CD4-positive, alpha-beta T cell treated with Interleukin-2 at 100 ng/mL for 4 hours (primary cell): ENCODE data around the gene ZCCHC8.
"Not testable (repeated sequence)": the region's sequence is repeated elsewhere in the genome, so short reads cannot be mapped to it uniquely, and the experiment has no call there.

Source experiments
- DNase-seq: peaks from one replicate; pipeline ENCODE4 v3.0.0-alpha.2; 2020; ENCODE audit warnings: low spot score

Gene ZCCHC8

DNA sequence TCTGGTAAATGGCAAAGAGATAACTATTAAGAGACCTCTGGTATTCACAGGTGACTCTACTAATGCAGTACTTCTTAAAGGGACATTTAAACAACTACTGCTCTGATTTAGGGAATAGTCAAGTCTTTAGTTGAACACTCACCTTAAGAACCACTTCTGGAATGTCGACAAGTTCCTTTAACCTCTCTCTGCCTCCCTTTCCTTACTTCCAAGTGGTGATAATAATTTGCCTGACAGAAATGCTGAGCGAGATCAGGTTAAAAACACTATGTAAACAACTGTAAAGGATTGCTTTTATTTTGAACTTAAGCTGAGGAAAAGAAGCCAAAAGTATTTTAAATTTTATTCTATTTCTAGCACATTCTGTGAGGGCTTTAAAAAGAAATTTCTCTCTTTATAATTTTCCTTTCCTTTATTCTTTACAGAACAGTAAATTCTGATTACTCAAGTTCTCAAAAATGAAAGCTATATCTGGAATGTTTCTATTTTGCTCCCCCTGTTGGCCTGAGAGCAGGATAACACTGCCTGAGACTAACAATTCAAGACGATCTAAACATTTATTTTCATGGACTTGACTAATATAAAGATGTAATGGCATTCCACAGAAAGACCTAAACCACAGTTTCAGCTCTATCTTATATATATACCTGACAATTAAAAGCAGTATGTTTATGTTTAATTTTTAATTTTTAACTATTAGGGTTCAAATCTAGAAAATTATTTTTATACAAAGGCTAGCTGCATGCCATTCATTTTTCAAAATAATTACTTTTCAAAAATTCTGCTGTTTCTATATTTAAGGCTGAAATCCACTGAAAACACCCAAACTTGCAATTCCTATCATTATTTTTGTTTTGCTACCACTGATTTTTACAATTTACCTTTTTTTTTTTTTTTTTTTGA is 29.2 kb downstream of the ZCCHC8 start:
- DNase-seq, result peak; percentile 75

DNA sequence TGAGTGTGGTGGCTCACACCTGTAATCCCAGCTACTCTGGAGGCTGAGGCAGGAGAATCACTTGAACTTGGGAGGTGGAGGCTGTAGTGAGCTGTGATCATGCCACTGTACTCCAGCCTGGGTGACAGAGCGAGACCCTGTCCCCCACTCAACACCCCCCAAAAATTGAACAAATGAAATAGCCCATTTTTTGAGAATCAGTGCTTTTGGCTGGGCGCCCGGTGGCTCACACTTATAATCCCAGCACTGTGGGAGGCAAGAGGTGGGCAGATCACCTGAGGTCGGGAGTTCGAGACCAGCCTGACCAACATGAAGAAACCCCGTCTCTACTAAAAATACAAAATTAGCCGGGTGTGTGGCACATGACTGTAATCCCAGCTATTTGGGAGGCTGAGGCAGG is 30.2 kb downstream of the ZCCHC8 start:
- DNase-seq, result not testable (repeated sequence)

DNA sequence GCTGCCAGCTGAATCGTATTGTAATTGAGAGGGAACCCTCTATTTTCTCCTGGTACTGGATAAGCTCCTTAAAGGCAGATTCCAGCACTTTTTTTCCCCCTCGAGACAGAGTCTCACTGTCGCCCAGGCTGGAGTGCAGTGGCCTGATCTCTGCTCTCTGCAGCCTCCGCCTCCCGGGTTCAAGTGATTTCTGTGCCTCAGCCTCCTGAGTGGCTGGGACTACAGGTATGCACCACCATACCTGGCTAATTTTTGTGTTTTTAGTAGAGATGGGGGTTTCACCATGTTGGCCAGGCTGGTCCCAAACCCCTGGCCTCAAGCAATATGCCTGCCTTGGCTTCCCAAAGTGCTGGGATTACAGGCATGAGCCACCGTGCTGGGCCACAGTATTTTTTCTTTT is 30.9 kb downstream of the ZCCHC8 start:
- not testable (repeated sequence) for DNase-seq

DNA sequence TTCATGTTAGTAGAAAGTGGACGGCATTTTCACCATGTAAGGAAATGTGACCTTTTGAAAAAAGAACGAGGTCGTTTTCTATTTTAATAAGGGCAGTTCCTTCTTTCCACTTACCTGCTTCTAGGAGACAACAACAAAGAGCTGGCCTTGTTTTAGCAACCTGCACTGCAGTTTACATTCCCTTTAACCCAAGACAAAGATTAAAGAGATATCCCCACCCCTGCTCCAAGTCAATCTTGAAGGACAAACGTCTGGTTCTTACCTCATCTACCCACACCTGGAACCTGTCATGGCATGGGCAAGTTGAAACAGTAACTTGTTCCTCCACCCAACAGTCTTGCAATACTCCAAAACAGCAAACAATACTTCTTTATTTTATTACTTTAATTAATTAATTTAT is 32.7 kb downstream of the ZCCHC8 start:
- DNase-seq, result no peak

DNA sequence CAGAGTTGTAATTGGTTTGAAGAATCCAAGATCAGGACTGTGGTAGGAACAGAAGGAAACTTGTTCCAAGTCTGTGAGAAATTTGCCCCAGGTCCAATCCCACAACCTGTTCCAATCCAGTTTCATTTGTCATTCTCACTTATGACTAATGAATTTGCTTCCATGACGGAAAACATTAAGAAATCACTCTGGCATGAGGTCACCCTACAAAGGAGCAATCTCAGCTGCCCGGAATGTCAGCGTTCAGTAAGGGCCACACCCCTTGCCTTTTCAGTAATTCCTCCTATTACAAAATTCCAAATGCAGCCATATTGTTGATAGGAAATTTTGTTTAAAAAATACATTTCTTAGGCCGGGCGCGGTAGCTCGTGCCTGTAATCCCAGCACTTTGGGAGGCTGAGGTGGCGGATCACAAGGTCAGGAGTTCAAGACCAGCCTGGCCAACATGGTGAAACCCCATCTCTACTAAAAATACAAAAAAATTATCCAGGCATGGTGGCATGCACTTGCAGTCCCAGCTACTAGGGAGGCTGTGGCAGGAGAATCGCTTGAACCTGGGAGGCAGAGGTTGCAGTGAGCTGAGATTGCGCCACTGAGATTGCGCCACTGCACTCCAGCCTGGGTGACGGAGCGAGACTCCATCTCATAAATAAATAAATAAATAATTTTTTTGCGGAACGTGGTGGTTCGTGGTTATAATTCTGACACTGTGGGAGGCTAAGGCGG is 36.3 kb downstream of the ZCCHC8 start:
- not testable (repeated sequence) for DNase-seq

DNA sequence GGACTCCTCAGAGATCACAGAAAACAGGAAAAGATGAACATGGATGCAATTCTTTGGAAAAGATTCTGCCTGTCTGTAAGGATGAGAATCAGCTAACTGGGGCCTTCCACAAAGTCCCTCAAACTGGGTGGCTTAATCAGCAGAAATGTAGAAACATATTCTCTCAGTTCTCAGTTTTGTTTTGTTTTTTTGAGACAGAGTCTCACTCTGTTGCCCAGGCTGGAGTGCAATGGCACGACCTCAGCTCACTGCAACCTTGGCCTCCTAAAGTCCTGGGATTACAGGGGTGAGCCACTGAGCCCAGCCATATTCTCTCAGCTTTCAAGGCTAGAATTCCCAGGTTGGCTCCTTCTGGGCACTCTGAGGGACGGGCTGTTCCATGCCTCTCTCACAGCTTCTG is 40.1 kb downstream of the ZCCHC8 start:
- DNase-seq, result no peak

DNA sequence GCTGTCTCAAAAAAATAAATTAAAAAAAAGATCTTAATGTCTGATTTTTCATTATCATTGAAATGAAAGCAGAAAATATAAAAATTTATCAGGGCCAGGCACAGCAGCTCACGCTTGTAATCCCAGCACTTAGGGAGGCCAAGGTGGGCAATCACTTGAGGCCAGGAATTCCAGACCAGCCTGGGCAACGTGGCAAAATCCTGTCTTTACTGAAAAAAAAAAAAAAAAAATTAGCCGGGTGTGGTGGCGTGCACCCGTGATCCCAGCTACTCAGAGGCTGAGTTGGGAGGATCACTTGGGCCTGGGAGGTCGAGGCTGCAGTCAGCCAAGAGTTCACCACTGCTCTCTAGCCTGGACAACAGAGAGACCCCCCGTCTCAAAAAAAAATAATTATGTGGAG is 40.7 kb downstream of the ZCCHC8 start:
- no peak for DNase-seq

DNA sequence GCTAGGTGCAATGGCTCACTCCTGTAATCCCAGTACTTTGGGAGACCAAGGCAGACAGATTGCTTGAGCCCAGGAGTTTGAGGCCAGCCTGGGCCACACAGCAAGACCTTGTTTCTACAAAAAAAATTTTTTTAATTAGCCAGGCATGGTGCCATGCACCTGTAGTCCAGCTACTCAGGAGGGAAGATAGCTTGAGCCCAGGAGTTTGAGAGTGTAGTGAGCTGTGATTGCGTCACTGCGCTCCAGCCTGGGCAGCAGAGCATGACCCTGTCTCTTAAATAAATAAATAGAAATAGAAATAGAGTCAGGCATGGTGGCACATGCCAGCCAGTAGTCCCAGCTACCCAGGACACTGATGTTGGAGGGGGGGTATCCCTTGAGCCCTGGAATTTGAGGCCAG is 41.5 kb downstream of the ZCCHC8 start:
- no peak for DNase-seq

DNA sequence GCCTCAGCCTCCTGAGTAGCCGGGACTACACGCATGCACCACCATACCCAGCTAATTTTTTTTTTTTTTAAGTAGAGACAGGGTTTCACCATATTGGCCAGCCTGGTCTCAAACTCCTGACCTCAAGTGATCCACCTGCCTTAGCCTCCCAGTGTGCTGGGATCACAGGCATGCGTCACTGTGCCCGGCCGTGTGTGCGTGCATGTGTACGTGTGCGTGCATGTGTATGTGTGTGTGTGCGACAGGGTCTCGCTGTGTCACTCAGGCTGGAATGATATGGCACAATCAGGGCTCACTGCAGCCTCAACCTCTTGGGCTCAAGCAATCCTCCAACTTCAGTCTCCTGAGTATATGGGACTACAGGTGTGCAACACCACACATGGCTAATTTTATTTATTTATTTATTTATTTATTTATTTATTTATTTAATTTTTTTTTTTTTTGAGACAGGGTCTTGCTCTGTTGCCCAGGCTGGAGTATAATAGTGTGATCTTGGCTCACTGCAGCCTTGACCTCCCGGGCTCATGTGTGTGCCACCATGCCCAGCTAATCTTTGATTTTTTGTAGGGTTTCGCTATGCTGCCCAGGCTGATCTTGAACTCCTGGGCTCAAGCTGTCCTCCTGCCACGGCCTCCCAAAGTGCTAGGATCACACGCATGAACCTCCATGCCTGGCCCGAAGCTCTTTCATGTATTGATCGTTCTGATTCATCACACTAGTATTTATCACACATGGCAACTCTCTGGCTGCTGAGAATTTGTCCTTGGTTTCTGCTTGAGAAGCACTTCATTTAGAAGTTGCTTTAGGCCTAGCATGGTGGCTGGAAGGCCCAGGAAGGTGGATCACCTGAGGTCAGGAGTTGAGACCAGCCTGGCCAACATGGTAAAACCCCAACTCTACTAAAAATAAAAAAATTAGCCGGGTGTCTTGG is 42.4 kb downstream of the ZCCHC8 start:
- DNase-seq, result no peak

DNA sequence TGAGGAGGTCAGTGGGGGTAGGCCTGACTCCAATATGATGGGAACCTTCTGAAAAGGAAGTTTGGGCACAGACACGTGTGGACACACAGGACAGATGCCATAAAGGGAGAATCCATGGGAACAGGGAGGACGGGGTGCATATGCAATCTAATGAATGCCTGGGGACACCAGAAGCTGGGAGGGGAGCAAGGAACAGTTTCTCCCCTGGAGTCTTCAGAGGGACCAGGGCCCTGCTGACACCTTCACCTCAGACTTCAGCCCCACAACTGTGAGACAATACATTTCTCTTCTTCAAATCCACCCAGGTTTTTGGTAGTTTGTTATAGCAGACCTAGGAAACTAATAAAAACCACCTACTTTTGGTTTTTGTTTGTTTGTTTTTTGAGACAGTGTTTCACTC is 43.1 kb downstream of the ZCCHC8 start:
- no peak for DNase-seq

DNA sequence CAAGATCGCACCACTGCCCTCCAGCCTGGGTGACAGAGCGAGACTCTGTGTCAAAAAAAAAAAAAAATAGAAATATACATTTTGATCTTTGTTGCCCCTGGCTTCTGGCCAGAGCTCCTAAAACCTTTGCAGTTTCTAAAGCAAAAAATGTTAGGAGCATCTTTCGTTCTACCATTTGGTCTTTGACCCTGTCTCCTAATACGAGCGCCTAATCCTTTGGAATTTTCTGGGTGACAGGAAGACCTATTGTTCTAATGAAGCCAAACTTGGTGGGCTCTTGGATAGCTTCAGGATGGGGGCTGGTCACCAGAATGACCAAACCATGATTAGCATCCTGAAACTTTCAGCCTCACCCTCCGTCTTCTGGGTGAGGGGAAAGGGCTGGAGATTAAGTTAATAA is 46.0 kb downstream of the ZCCHC8 start:
- DNase-seq, result no peak

DNA sequence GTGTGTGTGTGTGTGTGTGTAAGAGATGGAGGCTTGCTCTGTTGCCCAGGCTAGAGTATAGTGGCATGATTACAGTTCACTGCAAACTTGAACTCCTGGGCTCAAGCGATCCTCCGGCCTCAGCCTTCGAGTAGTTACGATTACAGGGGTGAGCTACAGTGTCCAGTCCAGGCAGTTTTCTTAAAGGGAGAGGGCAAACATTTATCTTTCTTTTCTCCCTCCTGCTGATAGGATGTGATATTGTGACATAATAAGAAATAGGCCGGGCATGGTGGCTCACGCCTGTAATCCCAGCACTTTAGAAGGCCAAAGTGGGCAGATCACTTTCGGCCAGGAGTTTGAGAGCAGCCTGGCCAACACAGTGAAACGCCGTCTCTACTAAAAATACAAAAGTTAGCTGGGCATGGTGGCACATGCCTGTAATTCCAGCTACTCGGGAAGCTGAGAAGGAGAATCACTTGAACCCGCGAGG is 46.4 kb downstream of the ZCCHC8 start:
- no peak for DNase-seq

DNA sequence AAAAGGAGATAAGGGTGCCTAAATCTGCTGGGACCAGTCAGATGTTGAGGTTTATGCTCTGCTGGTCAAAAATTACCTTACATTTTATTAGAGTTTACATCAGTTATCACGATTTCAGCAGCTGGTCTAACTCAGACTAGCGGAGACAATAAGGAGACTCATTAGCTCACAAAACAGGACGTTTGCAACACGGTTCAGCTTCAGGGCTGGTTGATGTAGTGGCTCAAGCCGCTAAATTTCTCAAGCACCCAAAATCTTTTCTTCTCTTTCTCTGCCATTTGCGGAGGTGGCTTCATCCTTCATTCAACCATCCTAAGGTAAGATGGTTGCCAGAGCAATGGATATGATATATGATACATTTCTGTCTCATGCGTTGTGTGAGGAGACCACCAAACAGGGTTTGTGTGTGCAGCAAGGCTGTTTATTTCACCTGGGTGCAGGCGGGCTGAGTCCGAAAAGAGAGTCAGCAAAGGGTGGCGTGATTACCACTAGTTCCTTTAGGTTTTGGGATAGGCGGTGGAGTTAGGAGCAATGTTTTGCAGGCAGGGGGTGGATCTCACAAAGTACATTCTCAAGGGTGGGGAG is 47.9 kb downstream of the ZCCHC8 start:
- no peak for DNase-seq

DNA sequence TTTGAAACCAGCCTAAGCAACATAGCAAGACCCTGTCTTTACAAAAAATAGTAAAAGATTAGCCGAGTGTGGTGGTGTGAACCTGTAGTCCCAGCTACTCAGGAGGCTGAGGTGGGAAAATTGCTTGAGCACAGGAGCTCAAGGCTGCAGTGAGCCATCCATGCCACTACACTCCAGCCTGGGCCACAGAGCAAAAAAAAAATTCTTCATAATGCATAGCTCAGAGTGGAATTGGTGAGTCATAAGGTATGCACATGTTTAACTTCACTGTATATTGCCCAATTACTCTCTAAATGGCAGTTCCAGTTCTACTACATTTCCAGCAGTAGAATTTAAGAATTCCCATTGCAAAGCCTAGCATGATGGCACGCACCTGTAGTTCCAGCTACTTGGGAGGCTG is 51.4 kb downstream of the ZCCHC8 start:
- no peak for DNase-seq

DNA sequence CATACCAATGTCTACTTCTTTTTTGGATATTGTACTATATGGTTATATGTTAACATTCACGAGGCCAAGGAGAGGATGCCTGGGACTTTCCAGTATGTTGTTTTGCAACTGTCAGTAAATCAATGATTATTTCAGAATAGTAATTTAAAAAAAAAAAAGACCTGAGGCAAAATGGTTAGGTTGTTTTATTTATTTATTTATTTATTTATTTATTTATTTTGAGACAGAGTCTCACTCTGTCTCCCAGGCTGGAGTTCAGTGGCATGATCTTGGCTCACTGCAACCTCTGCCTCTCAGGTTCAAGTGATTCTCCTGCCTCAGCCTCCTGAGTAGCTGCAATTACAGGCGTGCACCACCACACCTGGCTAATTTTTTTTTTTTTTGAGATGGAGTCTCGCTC is 52.9 kb downstream of the ZCCHC8 start:
- not testable (repeated sequence) for DNase-seq

DNA sequence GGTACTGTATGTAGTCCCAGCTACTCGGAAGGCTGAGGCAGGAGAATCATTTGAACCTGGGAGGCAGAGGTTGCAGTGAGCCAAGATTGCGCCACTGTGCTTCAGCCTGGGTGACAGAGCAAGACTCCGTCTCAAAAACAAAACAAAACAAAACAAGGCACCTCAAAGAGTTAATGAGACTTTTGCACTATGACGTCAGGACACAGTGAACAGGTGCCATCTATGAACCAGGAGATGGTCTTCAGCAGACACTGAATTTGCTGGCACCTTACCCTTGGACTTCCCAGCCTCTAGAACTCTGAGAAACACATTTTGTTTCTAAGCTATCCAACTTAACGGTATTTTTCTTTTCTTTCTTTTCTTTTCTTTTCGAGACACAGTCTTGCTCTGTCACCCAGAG is 54.3 kb downstream of the ZCCHC8 start:
- DNase-seq, result not testable (repeated sequence)

DNA sequence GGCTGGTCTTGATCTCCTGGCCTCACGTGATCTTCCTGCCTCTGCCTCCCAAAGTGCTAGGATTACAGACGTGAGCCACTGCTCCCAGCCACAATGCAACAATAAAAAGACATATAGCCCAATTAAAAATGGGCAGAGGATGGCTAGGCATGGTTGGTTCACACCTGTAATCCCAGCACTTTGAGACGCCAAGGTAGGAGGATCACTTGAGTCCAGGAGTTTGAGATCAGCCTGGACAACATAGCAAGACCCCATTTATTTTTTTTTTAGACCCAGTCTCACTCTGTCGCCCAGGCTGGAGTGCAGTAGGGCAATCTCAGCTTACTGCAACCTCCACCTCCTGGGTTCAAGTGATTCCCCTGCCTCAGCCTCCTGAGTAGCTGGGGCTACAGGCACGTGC is 56.7 kb downstream of the ZCCHC8 start:
- DNase-seq, result not testable (repeated sequence)

DNA sequence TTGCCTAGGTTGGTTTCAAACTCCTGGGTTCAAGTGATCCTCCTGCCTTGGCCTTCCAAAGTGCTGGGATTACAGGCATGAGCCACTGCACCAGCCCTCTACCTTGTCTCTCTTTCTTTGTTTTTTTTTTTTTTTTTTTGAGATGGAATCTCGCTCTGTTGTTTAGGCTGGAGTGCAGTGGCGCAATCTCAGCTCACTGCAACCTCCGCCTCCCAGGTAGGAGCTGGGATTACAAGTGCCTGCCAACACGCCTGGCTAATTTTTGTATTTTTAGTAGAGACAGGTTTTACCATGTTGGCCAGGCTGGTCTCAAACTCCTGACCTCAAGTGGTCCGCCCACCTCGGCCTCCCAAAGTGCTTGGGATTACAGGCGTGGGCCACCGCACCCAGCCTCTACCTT is 61.9 kb downstream of the ZCCHC8 start:
- DNase-seq, result not testable (repeated sequence)

DNA sequence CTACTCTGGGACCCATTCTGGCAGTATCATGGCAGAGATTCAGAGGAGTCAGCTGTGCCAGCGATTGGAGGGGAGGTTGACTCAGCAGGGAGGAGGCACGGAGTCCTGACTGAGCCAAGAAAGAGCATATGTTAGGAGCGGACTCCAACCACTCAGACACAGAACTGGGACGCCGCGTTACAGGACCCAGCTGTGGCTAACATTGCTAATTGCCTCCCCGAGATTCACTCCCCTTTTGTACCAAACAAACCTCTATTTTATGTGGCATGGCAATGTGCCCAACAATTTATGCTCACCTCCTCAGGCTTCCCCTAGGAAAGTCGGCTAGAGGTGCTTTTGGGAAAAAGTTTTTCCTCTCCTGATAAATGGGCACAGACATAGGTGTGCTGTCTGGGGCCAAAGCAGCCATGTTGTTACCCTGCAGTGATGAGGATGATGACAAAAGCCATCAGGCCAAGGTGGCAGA is 63.0 kb downstream of the ZCCHC8 start:
- DNase-seq, result no peak

DNA sequence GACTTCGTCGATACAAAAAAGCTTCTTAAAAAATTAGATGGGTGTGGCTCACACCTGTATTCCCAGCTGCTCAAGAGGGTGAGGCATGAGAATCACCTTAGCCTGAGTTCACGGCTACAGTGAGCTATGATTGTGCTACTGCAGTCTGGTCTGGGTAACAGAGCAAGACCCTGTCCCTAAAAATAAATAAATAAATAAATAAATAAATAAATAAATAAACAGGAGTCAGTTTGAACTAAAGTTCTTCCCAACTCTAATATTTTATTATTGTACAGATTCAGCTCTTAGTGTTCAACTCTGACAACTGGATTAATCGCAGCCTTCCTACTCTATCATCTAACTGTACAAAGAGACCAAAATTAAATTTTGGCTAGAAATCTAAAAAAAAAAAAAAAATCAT is 65.5 kb downstream of the ZCCHC8 start:
- no peak for DNase-seq

DNA sequence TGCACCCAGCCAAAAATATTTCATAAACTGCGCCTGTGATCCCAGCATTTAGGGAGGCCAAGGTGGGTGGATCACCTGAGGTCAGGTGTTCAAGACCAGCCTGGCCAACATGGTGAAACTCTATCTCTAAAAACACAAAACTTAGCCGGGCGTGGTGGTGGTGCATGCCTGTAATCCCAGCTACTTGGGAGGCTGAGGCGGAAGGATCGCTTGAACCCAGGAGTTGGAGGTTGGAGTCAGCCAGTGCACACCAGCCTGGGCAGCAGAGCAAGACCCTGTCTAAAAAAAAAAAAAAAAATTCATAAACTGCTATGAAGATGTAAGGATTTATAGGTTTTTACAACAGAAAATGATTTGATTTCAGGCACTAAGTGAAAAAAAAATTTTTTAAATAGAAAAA is 71.7 kb downstream of the ZCCHC8 start:
- not testable (repeated sequence) for DNase-seq

DNA sequence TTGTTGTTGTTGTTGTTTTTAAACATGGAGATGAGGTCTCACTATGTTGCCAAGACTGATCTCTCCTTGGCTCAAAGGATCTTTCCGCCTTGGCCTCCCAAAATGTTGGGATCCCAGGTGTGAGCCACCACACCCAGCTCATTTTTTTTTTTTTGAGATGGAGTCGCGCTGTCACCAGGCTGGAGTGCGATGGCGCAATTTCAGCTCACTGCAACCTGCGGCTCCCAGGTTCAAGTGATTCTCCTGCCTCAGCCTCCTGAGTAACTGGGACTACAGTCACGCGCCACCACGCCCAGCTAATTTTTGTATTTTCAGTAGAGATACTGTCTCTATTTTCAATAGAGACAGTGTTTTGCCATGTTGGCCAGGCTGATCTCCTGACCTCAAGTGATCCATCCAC is 73.3 kb downstream of the ZCCHC8 start:
- DNase-seq, result no peak
